Gastrocnemius medialis (tissue), 4 donors: ENCODE results near the gene KCNIP1.

Source experiments
- CTCF ChIP-seq, 5 experiments: fragments of 450-650 bp in 3 of 5; fragments of 200-600 bp in 2 of 5; sonication (generic) in 2 of 5; IDR thresholded peaks in 4 of 5; conservative IDR thresholded peaks in 1 of 5; 1 replicate in 4 of 5; 2 replicates in 1 of 5; pipeline ENCODE4 v1.5.1; 2016 to 2019; ENCODE audit warnings: antibody characterized with exemption in 5 of 5, mild to moderate bottlenecking in 3 of 5, moderate library complexity in 3 of 5
- POLR2A ChIP-seq, 2 donors: fragments of 450-650 bp; IDR thresholded peaks; one replicate each; pipeline ENCODE4 v1.6.1; 2017; ENCODE audit warnings: antibody characterized with exemption in 2 of 2, mild to moderate bottlenecking in 2 of 2, moderate library complexity in 2 of 2

DNA sequence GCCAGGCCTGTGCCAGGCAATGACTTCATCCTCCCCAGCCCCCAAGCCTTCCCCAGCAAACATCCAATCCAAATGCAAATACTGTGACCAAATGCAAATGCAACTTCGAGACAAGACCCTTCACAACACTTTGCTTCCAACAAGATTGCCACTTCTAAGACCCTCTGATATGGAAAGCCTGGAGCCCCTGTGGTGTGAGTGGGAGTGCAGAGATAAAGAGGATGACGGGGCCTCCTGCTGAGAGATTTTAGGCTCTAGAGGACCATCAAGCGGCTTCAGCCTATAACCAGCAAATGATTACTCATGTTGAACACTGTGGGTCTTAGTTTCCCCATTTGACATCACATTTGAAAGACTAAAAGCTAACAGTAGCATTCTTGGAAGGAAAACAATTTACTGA lies 233.1 kb downstream of the KCNIP1 start:
- no peak for TF ChIP-seq POLR2A (IDR thresholded peaks at IDR 0.05)
- TF ChIP-seq CTCF (IDR thresholded peaks at IDR 0.05 in 4 of 5, conservative IDR thresholded peaks at IDR 0.05 in 1 of 5) = no peak
